ENCODE measurements around the gene TMEM140. TPM values are rescaled to one million over a fixed set of nuclear protein-coding genes. Genes with fewer than 3 reads are reported as not detected.

Gene TMEM140
- 19.4 and 20.8 TPM in 2 replicates for total RNA-seq
- polyA plus RNA-seq, result 12.9 and 23.1 TPM in 2 replicates

DNA sequence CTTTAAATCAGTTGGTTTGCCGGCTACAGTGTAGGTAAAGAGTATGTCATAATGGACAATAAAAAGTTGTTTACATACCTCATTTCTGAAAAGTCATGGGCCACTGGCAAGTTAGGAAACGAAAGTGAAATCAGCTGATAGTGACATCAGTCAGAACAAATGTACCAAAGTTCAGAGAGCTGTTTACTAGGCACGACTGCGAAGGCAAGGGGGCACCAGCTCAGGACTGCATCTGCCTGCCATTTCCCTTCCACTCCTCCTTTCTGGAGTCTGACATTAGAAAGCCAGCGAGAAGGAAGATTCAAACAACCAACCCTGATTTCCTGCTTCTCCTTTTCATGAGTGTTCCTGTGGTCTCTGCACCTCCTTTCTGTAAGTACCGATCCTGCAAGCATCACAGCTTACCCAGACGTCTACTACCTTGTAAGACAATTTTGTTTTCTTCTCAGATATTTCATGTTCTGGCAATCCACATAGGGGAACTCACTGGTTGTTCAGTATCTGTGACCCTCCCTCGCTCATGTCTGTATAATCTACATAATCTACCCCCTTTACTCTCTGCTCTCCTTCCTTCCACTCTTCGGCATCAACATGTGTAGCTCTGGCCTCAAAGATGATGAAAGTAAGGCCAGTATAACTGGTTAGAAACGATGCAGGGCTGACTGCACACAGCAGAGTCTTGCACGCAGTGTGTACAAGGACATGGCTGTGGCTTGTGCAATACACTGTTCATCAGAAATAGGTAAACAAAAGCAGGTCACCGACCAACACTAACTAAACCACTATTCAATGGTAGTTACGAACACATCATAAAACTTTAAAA, at the start of gene TMEM140:
Gene TMEM140 (plus strand): TSS at position 174 of the 823 bp plus-strand sequence. CDS start 16,370 bp downstream, outside the sequence.
- TF ChIP-seq CTCF (IDR thresholded peaks at IDR 0.05; ENCODE audit: poor library complexity), result no peak
- no peak for TF ChIP-seq EZH2 (IDR thresholded peaks at IDR 0.05; ENCODE audit: borderline replicate concordance)
- no peak for TF ChIP-seq EZH2phosphoT487 (IDR thresholded peaks at IDR 0.05; ENCODE audit: low read depth, severe bottlenecking, unreplicated experiment)
- Histone ChIP-seq H3K4me3 (peak within 1 kb of the TSS; percentile 11), H3K36me3 (replicated peaks; ENCODE audit: insufficient read depth, low read depth) (no peaks in the 10 kb centered on the region), H3K4me2 (peak within 1 kb of the TSS; percentile 76), H3K27me3 (no peaks in the 10 kb centered on the region), H3K4me1 (ENCODE audit: insufficient read depth) (peaks cover 4% of the 10 kb centered on the region), H4K20me1 (ENCODE audit: insufficient read depth, poor library complexity, severe bottlenecking) (no peaks in the 10 kb centered on the region), H3K9me3 (ENCODE audit: low read depth) (no peaks in the 10 kb centered on the region), H3K9me2 (replicated peaks; ENCODE audit: insufficient read depth) (no peaks in the 10 kb centered on the region), H3K27ac (peak within 1 kb of the TSS; percentile 95), H2AFZ (peak within 1 kb of the TSS; percentile 58), H3K79me2 (peaks cover 9% of the 10 kb centered on the region)
- WGBS (ENCODE audit: low lambda C conversion rate, missing lambda C conversion rate), result 43% methylated on average over 13 of the region's 13 CpGs
- DNase-seq (ENCODE audit: low spot score), result peak; percentile 76

- no peak for TF ChIP-seq EZH2phosphoT487 (IDR thresholded peaks at IDR 0.05; ENCODE audit: low read depth, severe bottlenecking, unreplicated experiment)
- no peak for TF ChIP-seq EZH2 (IDR thresholded peaks at IDR 0.05; ENCODE audit: borderline replicate concordance)
- no peak for TF ChIP-seq CTCF (IDR thresholded peaks at IDR 0.05; ENCODE audit: poor library complexity)
- no peak overlapping the region for H3K27ac ChIP-seq
- H3K9me2 ChIP-seq (replicated peaks; ENCODE audit: insufficient read depth), result no peaks in the 10 kb centered on the region
- no peak overlapping the region for H3K4me2 ChIP-seq
- H4K20me1 ChIP-seq (ENCODE audit: insufficient read depth, poor library complexity, severe bottlenecking), result no peaks in the 10 kb centered on the region
- DNase-seq (ENCODE audit: low spot score), result no peak
- no peaks in the 10 kb centered on the region for H3K27me3 ChIP-seq
- no peaks in the 10 kb centered on the region for H3K9me3 ChIP-seq (ENCODE audit: low read depth)
- H3K79me2 ChIP-seq, result no peaks in the 10 kb centered on the region
- H2AFZ ChIP-seq, result no peak overlapping the region
- H3K4me1 ChIP-seq (ENCODE audit: insufficient read depth), result peaks cover 7% of the 10 kb centered on the region
- no peak overlapping the region for H3K4me3 ChIP-seq
- H3K36me3 ChIP-seq (replicated peaks; ENCODE audit: insufficient read depth, low read depth), result no peaks in the 10 kb centered on the region
- WGBS (ENCODE audit: low lambda C conversion rate, missing lambda C conversion rate), result 70% methylated on average over 3 of the region's 3 CpGs
These were observed 49.5 kb upstream of the TMEM140 start for GRCh38 chr7:135098391-135098790.

DNA sequence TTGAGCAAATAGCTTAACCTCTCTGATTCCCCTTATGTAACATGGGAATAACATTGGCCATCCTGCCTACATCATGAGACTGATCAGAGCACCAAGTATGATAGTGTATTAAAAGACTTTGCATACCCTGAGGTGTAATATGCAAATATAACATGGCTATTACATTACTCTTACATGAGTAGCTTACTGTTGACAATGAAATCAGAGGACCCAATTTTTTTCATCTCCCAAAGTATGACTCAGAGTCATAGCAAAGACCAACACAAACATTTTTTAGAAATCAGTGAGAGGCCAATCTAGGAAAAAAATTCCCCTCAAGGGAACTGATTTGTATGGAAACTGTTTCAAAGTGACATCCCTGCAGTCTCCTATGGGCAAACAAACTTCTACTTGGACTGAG, 47.0 kb upstream of the TMEM140 start:
- Histone ChIP-seq H3K4me1 (ENCODE audit: insufficient read depth) (no peaks in the 10 kb centered on the region), H3K4me3 (no peak overlapping the region), H4K20me1 (ENCODE audit: insufficient read depth, poor library complexity, severe bottlenecking) (no peaks in the 10 kb centered on the region), H3K36me3 (replicated peaks; ENCODE audit: insufficient read depth, low read depth) (no peaks in the 10 kb centered on the region), H3K27me3 (no peaks in the 10 kb centered on the region), H3K9me2 (replicated peaks; ENCODE audit: insufficient read depth) (no peaks in the 10 kb centered on the region), H3K9me3 (ENCODE audit: low read depth) (no peaks in the 10 kb centered on the region), H3K4me2 (no peak overlapping the region), H2AFZ (no peak overlapping the region), H3K79me2 (no peaks in the 10 kb centered on the region), H3K27ac (no peak overlapping the region)
- TF ChIP-seq EZH2phosphoT487 (IDR thresholded peaks at IDR 0.05; ENCODE audit: low read depth, severe bottlenecking, unreplicated experiment) (no peak), CTCF (IDR thresholded peaks at IDR 0.05; ENCODE audit: poor library complexity) (no peak), EZH2 (IDR thresholded peaks at IDR 0.05; ENCODE audit: borderline replicate concordance) (no peak)
- DNase-seq (ENCODE audit: low spot score), result no peak

All from hepatocyte (in vitro differentiated cells).